Astrocyte of the cerebellum (primary cell): ENCODE results near the gene TLE7.

ENCODE experiments used
- DNase-seq: peaks from one replicate; pipeline ENCODE4 v3.0.0-alpha.2; 2011; ENCODE audit warnings: low read depth
- H3K4me3 ChIP-seq: 2 replicates; pipeline ENCODE4 v1.5.1; 2011; ENCODE audit warnings: mild to moderate bottlenecking, low read depth, low read length, moderate library complexity
- in situ Hi-C: cut with HindIII; loops from 2 replicates; pipeline ENCODE4 v1.10.0; 2017; ENCODE audit warnings: low sequenced_read_pairs
- TF ChIP-seq, protein P1 (sequence below): IDR thresholded peaks from 2 replicates; pipeline ENCODE4 v1.5.1; 2012; ENCODE audit warnings: low read length, low read depth, moderate library complexity, mild to moderate bottlenecking; ENCODE audit errors: missing control alignments

The TLE7 gene

GRCh38 chr16:71412270-71413160, 29.3 kb downstream of the TLE7 start:
- no peak overlapping the region for H3K4me3 ChIP-seq
- TF ChIP-seq, protein P1, sequence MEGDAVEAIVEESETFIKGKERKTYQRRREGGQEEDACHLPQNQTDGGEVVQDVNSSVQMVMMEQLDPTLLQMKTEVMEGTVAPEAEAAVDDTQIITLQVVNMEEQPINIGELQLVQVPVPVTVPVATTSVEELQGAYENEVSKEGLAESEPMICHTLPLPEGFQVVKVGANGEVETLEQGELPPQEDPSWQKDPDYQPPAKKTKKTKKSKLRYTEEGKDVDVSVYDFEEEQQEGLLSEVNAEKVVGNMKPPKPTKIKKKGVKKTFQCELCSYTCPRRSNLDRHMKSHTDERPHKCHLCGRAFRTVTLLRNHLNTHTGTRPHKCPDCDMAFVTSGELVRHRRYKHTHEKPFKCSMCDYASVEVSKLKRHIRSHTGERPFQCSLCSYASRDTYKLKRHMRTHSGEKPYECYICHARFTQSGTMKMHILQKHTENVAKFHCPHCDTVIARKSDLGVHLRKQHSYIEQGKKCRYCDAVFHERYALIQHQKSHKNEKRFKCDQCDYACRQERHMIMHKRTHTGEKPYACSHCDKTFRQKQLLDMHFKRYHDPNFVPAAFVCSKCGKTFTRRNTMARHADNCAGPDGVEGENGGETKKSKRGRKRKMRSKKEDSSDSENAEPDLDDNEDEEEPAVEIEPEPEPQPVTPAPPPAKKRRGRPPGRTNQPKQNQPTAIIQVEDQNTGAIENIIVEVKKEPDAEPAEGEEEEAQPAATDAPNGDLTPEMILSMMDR: peak; percentile 84
- DNase-seq: peak; percentile 49
- in situ Hi-C loops: no loop called here

DNA sequence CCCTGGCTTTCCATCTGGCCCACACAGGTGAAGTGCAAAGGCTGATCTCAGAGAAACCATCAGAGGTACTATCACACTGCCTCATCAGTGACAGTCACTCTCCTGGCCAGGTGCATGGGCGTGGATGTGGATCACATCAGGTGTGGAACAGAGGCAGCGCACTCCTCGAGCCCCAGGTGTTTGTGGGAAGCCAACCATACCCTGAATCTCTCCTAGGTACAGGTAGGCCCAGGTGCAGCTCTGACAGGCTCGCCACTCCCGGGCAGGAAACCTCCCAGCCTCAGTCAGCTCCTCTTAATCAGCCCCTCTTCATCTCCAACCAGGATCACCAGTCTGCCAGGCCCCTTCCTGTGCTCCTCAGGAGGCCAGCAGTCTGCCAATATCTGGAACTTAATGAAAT, 31.7 kb downstream of the TLE7 start:
- TF ChIP-seq, protein P1: no peak
- H3K4me3 ChIP-seq: no peak overlapping the region
- in situ Hi-C loops: no loop called here
- no peak for DNase-seq

- no peak for DNase-seq
- TF ChIP-seq, protein P1: no peak
- in situ Hi-C loops: no loop called here
- H3K4me3 ChIP-seq: no peak overlapping the region
Observed at GRCh38 chr16:71409011-71409775, 32.7 kb downstream of the TLE7 start.

- H3K4me3 ChIP-seq: no peak overlapping the region
- TF ChIP-seq, protein P1: no peak
- no peak for DNase-seq
- in situ Hi-C loops: no loop called here
Observed at GRCh38 chr16:71408536-71408935, 33.3 kb downstream of the TLE7 start.

DNA sequence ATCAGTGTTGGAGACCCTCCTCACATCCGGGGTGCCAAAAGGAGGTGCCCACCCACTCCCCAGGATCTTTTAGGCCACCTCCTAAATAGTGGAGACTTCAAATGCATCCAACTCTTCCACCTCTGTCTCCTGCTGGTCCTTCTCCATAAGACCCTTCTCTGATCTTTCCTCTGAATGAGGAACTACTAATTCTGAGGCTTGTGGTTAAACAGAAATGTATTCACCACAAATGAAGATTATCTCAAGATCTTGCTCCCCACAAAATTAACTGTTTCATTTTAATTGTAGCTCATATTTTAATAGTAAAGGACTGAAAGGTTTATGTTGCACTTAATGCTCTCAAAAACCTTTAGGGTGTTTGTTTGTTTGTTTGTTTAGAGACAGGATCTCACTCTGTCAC, 34.1 kb downstream of the TLE7 start:
- no peak overlapping the region for H3K4me3 ChIP-seq
- TF ChIP-seq, protein P1: no peak
- in situ Hi-C loops: no loop called here
- no peak for DNase-seq

DNA sequence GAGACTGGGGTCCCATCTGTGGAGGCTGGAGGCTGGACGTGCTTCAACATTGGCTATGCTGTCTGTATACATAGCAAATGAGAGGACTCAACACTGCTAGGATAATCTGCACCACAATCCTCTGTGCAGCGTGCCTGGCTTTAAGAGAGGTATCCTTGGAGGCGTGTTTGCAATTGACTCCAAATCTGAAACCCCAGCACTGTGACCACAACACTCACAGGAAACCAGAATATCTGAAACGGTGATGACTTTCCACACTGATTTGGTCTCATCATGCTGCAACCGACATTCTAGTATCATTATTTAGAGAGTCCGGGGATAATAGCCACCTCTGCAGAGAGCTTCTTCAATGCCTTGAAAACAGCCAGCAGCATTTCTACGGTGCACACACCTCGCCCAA, 35.1 kb downstream of the TLE7 start:
- no peak for DNase-seq
- H3K4me3 ChIP-seq: no peak overlapping the region
- TF ChIP-seq, protein P1: no peak
- in situ Hi-C loops: no loop called here
